ENCODE measurements around the gene FOXO3.
A peak's percentile ranks its signal among the peaks of the same experiment; 100 is the strongest.
"Not testable (repeated sequence)": the region's sequence is repeated elsewhere in the genome, so short reads cannot be mapped to it uniquely, and the experiment has no call there.

The FOXO3 gene

GRCh38 chr6:108560463-108561308, at the start of gene FOXO3:
Gene FOXO3, plus strand, starts transcription at chr6:108560917. Its CDS starts 292 bp downstream, at chr6:108561209.
- peak; percentile 39 to 54 for DNase-seq (ENCODE audit: low read depth in 2 of 2)

- no peak for DNase-seq (ENCODE audit: low read depth in 2 of 2)
These were observed 41.8 kb upstream of the FOXO3 start for GRCh38 chr6:108518714-108519576.

DNA sequence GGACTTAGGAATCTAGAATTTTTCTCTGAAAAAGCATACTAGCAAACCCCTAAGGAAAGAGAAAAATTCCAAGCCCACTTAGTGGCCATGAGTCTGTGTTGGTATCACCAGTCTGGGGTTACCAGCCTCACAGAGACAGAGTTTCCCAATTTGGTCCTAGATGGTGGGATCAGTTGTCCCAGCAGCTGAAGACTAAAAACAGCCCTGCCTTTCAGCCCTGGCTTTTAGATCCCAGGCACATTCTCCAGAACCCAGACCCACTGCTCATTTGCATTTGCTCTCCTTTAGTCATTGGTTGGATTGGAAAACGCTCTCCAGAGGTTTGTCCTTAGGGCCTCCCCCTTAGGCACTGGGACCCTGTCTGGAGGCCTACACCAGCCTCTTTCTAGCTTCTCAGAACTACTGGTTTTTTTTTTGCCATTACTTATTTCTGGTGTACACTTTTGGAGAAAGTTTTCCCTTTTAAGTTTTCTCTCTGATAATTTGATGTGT, 39.1 kb upstream of the FOXO3 start:
- DNase-seq (ENCODE audit: low read depth in 2 of 2) = no peak

DNA sequence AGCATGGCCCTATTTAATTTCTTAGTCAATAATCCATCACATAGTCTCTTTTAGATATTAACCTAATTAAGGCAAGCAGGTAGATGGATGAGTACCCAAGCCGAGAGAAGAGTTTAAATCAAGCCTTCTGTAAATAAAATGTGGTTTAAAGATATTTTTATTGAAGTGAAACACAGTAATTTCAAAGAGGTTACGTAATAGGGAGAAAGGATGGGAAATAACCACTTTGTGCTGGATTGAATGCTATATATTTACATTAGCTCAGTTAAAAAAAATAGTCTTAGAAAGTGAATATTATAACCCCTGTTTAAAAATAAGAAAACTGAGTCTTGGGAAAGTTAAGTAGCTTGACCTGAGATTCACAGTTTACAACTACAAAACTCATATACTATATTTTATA, 37.0 kb upstream of the FOXO3 start:
- DNase-seq (ENCODE audit: low read depth in 2 of 2) = no peak

DNA sequence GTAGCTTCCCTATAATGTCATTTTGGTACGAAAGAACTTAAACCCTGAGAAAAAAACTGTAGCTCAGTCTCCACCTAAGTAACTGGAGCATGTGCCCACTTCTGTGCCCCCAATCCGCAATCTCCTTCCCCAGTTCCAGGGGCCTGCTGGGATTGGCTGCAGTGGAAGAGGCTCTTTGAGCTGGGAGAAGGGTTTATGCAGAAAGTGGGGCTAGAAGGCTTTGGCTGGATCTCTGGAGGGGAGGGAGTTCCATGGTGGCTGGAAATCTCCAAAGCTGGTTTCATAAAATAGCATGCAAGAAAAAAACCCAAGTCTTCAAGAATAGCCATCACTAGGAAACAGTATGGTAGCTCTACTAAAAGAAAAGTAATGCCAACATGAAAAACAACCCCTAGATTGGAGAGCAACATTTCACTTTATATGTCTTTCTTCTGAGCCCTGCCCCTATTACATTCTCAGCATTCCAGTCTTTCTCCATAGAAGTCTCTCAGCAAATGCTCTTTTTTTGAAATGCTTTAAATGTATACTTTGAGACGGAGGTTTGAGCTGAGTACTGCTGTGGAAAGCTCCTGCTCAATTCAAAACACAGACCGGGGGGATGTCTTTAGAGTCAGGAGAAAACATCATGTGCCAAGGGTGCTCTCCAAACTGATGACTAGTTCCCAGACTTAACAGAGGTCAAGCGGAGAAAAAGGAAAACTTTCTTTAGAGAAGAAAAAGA, 36.0 kb upstream of the FOXO3 start:
- DNase-seq (ENCODE audit: low read depth in 2 of 2) = no peak

DNA sequence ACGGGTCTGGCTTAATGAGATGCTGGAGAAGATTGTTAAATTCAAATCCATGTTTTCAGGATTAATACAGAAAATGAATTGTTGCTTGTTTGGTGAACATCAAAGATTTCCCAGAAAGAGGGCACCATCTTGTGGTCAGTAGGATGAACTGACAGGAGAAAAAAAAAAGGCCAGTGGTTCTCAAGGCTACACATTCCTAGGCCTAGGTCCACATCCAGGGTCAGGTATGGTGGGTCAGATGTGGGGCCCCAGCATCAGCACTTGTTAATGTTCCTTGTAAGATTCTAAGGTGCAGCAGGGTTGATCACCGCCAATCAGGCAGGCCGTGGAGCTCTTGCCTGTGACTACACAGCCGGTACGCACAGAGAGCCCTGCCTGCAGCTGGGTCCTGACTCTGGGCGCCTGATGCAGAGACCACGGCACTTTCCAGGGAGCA, 34.0 kb upstream of the FOXO3 start:
- DNase-seq (ENCODE audit: low read depth in 2 of 2) = no peak

- DNase-seq (ENCODE audit: low read depth in 2 of 2) = no peak
These were observed 31.8 kb upstream of the FOXO3 start for GRCh38 chr6:108528878-108529277.

- no peak for DNase-seq (ENCODE audit: low read depth in 2 of 2)
These were observed 29.4 kb upstream of the FOXO3 start for GRCh38 chr6:108531332-108531731.

DNA sequence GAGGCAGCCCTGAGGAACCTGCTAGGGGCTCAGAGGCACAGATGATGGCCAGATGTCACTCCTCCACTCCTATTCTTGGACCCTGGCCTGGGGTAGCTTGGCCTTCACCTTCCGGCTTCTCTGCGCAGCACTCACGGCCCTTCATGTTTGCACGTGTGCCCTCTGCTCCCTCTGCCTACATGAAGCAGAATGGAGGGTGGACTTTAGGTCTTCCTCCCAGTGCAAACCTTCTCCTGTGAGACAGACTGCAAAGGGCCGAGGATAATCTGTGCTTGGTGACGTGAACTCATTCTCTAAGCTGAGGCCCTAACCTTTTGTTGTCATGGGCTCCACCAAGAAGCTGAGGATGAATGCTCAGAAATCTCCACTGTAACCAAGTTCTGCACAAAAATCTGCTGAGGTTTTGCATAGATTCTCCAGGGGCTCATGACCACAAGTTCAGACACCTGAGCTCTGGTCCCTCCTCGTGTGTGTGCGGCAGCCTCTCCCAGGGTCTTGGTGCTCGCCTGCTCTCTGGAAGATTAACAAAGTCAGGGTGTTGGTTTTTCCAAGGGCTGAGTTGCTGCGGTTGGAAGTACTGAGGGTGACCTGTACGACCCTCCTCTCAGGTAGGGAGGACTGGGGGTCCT, 25.5 kb upstream of the FOXO3 start:
- DNase-seq (ENCODE audit: low read depth in 2 of 2) = no peak

- not testable (repeated sequence) for DNase-seq (ENCODE audit: low read depth in 2 of 2)
These were observed 24.7 kb upstream of the FOXO3 start for GRCh38 chr6:108535920-108536535.

- DNase-seq (ENCODE audit: low read depth in 2 of 2) = peak in 1 of 2 donors; percentile 51
These were observed 18.6 kb upstream of the FOXO3 start for GRCh38 chr6:108541843-108542759.

- no peak for DNase-seq (ENCODE audit: low read depth in 2 of 2)
These were observed 17.4 kb upstream of the FOXO3 start for GRCh38 chr6:108543175-108543940.

DNA sequence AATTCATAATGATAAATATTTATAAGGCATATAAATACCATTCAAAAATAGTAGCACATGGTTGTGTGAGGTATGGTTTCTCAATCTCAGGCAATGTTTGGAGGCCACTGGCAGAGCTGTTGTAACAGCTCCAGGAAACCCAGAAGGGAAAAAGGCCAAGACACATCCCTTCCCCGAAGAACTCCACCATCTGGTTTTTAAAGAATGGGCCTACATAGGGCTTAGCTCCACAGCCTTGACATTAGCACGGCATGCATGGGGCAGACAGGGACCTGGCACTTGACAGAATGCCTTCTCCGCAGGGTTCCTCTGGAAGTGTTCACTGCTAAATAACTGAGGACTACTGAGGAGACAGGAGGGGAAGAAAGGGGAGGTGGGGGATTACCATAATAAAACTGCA, 16.1 kb upstream of the FOXO3 start:
- DNase-seq (ENCODE audit: low read depth in 2 of 2) = no peak

DNA sequence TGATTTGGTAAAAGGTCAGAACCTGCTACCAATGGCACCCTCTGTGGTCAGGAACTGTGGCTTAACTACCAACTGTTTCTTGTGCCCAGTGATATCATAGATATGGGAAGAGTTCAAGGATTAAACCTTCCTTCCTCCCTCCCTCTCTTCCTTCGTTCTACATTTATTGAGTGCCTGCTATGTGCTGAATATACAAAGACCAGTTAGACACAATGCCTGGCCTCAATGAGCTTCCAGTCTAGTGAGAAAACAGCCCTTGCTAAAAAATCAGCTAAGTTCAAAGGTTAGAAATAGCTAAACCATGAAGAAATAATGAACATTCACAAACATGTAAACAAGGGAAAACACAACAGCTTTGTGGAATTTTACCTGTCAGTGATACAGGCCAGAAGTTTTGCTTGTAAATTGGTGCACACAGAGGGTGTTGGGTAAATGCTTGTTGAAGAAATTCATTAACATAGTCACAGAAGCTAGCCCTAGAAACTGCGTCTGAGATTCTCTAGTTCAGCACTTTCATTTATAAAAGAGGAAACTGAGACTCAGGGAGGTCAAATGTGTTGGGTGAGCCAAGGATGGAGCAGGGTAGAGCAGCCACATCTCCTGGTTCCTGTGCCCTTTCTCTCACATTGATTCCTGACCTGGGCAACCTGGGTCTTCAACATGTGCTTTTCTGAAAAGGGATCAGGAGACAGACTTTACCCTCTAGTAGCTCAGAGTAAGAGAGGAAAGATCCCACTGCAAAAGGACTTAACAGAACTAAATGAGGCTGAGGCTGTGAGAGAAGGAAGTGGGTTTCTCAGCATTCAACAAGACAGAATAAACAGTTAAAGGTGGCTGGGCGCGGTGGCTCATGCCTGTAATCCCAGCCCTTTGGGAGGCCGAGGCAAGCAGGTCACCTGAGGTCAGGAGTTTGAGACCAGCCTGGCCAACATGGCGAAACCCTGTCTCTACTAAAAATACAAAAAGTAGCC, 14.4 kb upstream of the FOXO3 start:
- no peak for DNase-seq (ENCODE audit: low read depth in 2 of 2)

GRCh38 chr6:108549241-108549640, 11.5 kb upstream of the FOXO3 start:
- no peak for DNase-seq (ENCODE audit: low read depth in 2 of 2)

GRCh38 chr6:108549741-108550140, 11.0 kb upstream of the FOXO3 start:
- DNase-seq (ENCODE audit: low read depth in 2 of 2) = no peak

GRCh38 chr6:108550256-108550655, 10.5 kb upstream of the FOXO3 start:
- DNase-seq (ENCODE audit: low read depth in 2 of 2) = no peak

Data from stimulated activated CD8-positive, alpha-beta memory T cell treated with anti-CD3 and anti-CD28 coated beads, Interleukin-15, amount 100 ng/mL, for 4 hours (primary cell).